Measurements from ENCODE around the gene SLC12A3.

The SLC12A3 gene

GRCh38 chr16:56894331-56894917 is 29.4 kb downstream of the SLC12A3 start:
- DNase-seq, result no peak

- no peak for DNase-seq
Measured at GRCh38 chr16:56895813-56896212, 30.8 kb downstream of the SLC12A3 start.

GRCh38 chr16:56896244-56896643 is 31.2 kb downstream of the SLC12A3 start:
- no peak for DNase-seq

- no peak for DNase-seq
Measured at GRCh38 chr16:56897026-56897799, 32.2 kb downstream of the SLC12A3 start.

GRCh38 chr16:56898847-56899246 is 33.8 kb downstream of the SLC12A3 start:
- DNase-seq, result no peak

- no peak for DNase-seq
Measured at GRCh38 chr16:56903866-56904265, 38.9 kb downstream of the SLC12A3 start.

- DNase-seq, result no peak
Measured at GRCh38 chr16:56907401-56907800, 42.4 kb downstream of the SLC12A3 start.

- no peak for DNase-seq
Measured at GRCh38 chr16:56909527-56909979, 44.5 kb downstream of the SLC12A3 start.

GRCh38 chr16:56910112-56910511 is 45.1 kb downstream of the SLC12A3 start:
- no peak for DNase-seq

- no peak for DNase-seq
Measured at GRCh38 chr16:56910654-56911539, 45.9 kb downstream of the SLC12A3 start.

GRCh38 chr16:56911771-56912571 is 47.0 kb downstream of the SLC12A3 start:
- DNase-seq, result no peak

GRCh38 chr16:56912746-56913708 is 48.0 kb downstream of the SLC12A3 start:
- no peak for DNase-seq

GRCh38 chr16:56914896-56915295 is 49.9 kb downstream of the SLC12A3 start:
- no peak for DNase-seq

GRCh38 chr16:56915336-56916119 is 50.5 kb downstream of the SLC12A3 start:
- no peak for DNase-seq

GRCh38 chr16:56916571-56917403 is 51.8 kb downstream of the SLC12A3 start:
- no peak for DNase-seq

- DNase-seq, result no peak
Measured at GRCh38 chr16:56918467-56919012, 53.5 kb downstream of the SLC12A3 start.

- DNase-seq, result no peak
Measured at GRCh38 chr16:56919099-56919800, 54.2 kb downstream of the SLC12A3 start.

- no peak for DNase-seq
Measured at GRCh38 chr16:56921571-56921970, 56.6 kb downstream of the SLC12A3 start.
